Fibroblast of lung (primary cell): Measurements from ENCODE around the gene NOVA1.

Source experiments
- CTCF ChIP-seq, 2 donors: IDR thresholded peaks in 1 of 2; conservative IDR thresholded peaks in 1 of 2; 1 replicate in 1 of 2; 2 replicates in 1 of 2; pipeline ENCODE4 v1.5.1; 2011 to 2012; ENCODE audit warnings: low read length in 2 of 2, control low read depth in 1 of 2, inconsistent platforms in 1 of 2, low read depth in 1 of 2, mild to moderate bottlenecking in 1 of 2
- EZH2 ChIP-seq: IDR thresholded peaks from 2 replicates; pipeline ENCODE4 v1.5.1; 2012; ENCODE audit warnings: low read length, control low read depth, mild to moderate bottlenecking; ENCODE audit errors: missing control alignments

GRCh38 chr14:26597589-26598080 is at the start of gene NOVA1:
- TF ChIP-seq CTCF (conservative IDR thresholded peaks at IDR 0.05 in 1 of 2, IDR thresholded peaks at IDR 0.05 in 1 of 2; ENCODE audit: low read depth in 1 of 2, low read length in 2 of 2) (no peak), EZH2 (no peak)
